ENCODE results near the gene BRAT1. TPM values are rescaled to one million over a fixed set of nuclear protein-coding genes. Genes with fewer than 3 reads are reported as not detected.

The BRAT1 gene
- 21.3 and 24.9 TPM in 2 replicates for total RNA-seq

GRCh38 chr7:2555121-2556052 lies at the start of gene BRAT1:
TSS of gene BRAT1 (minus strand) at chr7:2555524. CDS start at chr7:2554431, 1,093 bp downstream.

GRCh38 chr7:2558629-2559282 lies 3.4 kb upstream of the BRAT1 start, which contains the start of gene IQCE:
TSS of gene IQCE (plus strand) at chr7:2558979. CDS start at chr7:2559182, 203 bp downstream.

GRCh38 chr7:2519119-2519930 lies 36.0 kb downstream of the BRAT1 start, which contains the start of gene LFNG:
TSS of gene LFNG (plus strand) at chr7:2519774. CDS start at chr7:2519862, 88 bp downstream.

Small RNA genes within 50 kb of the gene (small RNA-seq; reads per million reads assigned to genes)
- not detected for gene MIR4648

Other genes with a start within 250 kb of the BRAT1 start
- 7.3 and 10.8 TPM in 2 replicates for gene SNX8, start 241.1 kb downstream of the BRAT1 start, total RNA-seq
- 268 and 276 TPM in 2 replicates for gene EIF3B, start 200.7 kb downstream of the BRAT1 start, total RNA-seq
- 6.3 and 9.4 TPM in 2 replicates for gene CHST12, start 151.9 kb downstream of the BRAT1 start, total RNA-seq
- gene GRIFIN, start 79.1 kb downstream of the BRAT1 start, total RNA-seq, result not detected in 2 replicates
- gene LFNG, start 35.8 kb downstream of the BRAT1 start, total RNA-seq, result 8.8 and 10.8 TPM in 2 replicates
- gene IQCE, start 3.5 kb upstream of the BRAT1 start, total RNA-seq, result 9.9 and 15.0 TPM in 2 replicates
- 68.9 and 79.8 TPM in 2 replicates for gene TTYH3, start 76.5 kb upstream of the BRAT1 start, total RNA-seq
- gene AMZ1, start 132.7 kb upstream of the BRAT1 start, total RNA-seq, result 0.14 TPM in 1 of 2 replicates, not detected in the other

Measured in thoracic aorta endothelial cell (primary cell).